OCI-LY7 (cell line): ENCODE results near the gene SPRED2.

Experiments used
- EZH2phosphoT487 ChIP-seq: fragments of 200-600 bp; sonication (generic); IDR thresholded peaks from 2 replicates; pipeline ENCODE4 v1.6.1; 2018; ENCODE audit warnings: low read depth, borderline replicate concordance, mild to moderate bottlenecking, mixed run types, antibody characterized with exemption, low read length, moderate library complexity, mixed read lengths
- TF ChIP-seq, protein P1 (sequence below): fragments of 200-600 bp; sonication (generic); conservative IDR thresholded peaks from 2 replicates; pipeline ENCODE4 v1.5.1; 2014; ENCODE audit warnings: mild to moderate bottlenecking, antibody characterized with exemption, low read length, moderate library complexity, mixed read lengths

DNA sequence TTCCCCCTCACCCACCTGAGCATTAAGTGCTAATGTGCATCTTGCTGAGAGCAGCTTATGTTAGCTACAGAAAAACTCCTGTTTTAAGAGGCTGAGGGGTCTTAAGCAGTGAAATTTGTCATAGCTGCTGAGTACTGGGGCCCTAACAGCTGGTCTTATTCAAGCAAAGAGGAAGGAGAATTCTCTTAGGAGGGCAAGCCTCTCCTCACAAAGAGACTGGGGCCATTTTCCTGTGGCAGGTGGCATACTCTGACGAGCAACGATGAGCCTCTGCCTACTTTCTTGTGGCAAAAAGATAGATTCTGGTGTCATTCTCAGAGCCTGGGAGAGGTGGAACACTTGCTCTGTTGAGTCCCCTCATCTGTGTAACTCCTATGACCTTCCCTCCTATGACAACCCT is 53.2 kb downstream of the SPRED2 start:
- TF ChIP-seq, protein P1, sequence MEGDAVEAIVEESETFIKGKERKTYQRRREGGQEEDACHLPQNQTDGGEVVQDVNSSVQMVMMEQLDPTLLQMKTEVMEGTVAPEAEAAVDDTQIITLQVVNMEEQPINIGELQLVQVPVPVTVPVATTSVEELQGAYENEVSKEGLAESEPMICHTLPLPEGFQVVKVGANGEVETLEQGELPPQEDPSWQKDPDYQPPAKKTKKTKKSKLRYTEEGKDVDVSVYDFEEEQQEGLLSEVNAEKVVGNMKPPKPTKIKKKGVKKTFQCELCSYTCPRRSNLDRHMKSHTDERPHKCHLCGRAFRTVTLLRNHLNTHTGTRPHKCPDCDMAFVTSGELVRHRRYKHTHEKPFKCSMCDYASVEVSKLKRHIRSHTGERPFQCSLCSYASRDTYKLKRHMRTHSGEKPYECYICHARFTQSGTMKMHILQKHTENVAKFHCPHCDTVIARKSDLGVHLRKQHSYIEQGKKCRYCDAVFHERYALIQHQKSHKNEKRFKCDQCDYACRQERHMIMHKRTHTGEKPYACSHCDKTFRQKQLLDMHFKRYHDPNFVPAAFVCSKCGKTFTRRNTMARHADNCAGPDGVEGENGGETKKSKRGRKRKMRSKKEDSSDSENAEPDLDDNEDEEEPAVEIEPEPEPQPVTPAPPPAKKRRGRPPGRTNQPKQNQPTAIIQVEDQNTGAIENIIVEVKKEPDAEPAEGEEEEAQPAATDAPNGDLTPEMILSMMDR, result no peak
- TF ChIP-seq EZH2phosphoT487, result no peak
